A549 (cell line): Measurements from ENCODE around the gene PRRG2. TPM values are rescaled to one million over a fixed set of nuclear protein-coding genes. Genes with fewer than 3 reads are reported as not detected.

ENCODE experiments used
- ATAC-seq, 2 experiments: fragments of 200-7000 bp in 1 of 2; fragments of >200 bp in 1 of 2; cut with Nextera tagmentation in 1 of 2; cut with Tn5 transposase in 1 of 2; 3 replicates each; pipeline versions ENCODE4 v1.8.0 to v1.9.1; 2018 to 2020; ENCODE audit warnings: mild to moderate bottlenecking in 1 of 2, moderate library complexity in 1 of 2
- CTCF ChIA-PET: fragments of 300-600 bp; sonication (Branson Sonifier 250); formaldehyde crosslinking; extraction: SDS; loops from one replicate; lab custom pipeline; 2021; ENCODE audit warnings: antibody characterized with exemption, inconsistent platforms; lab: Yijun Ruan, JAX
- POLR2A ChIA-PET: fragments of 350-600 bp; formaldehyde crosslinking; extraction: SDS; loops from one replicate; lab custom pipeline; 2021; ENCODE audit warnings: antibody characterized with exemption, inconsistent platforms; lab: Yijun Ruan, JAX
- DNase-seq, 2 experiments: peaks; one replicate each; pipeline versions ENCODE4 v3.0.0 to v3.0.0-alpha.2; 2011 to 2016; ENCODE audit warnings: low read depth in 1 of 2, low spot score in 1 of 2
- FAIRE-seq: peaks from 2 replicates; lab custom pipeline; 2011; peaks lifted over from hg19 to GRCh38; lab: Jason Lieb, UNC
- H3K27ac ChIP-seq, 2 experiments: fragments of >200 bp; sonication (Bioruptor Twin); formaldehyde crosslinking; 3 replicates each; pipeline ENCODE4 v1.5.1; 2016 to 2017
- H3K4me1 ChIP-seq: fragments of >200 bp; sonication (Bioruptor Twin); formaldehyde crosslinking; 3 replicates; pipeline ENCODE4 v1.6.1; 2016
- H3K4me2 ChIP-seq: fragments of >200 bp; sonication (Bioruptor Twin); formaldehyde crosslinking; 3 replicates; pipeline ENCODE4 v1.6.1; 2016
- H3K4me3 ChIP-seq: fragments of >200 bp; sonication (Bioruptor Twin); formaldehyde crosslinking; 3 replicates; pipeline ENCODE4 v1.5.1; 2016
- H3K9me3 ChIP-seq: fragments of >200 bp; sonication (Bioruptor Twin); formaldehyde crosslinking; 3 replicates; pipeline ENCODE4 v1.6.1; 2016
- ATOH8 ChIP-seq: fragments of 250-450 bp; sonication (Bioruptor Pico); IDR thresholded peaks from 2 replicates; pipeline ENCODE4 v1.5.0; 2020; ENCODE audit warnings: low read depth, mild to moderate bottlenecking, moderate library complexity
- BHLHE40 ChIP-seq: IDR thresholded peaks from 2 replicates; pipeline ENCODE4 v1.6.1; 2012; ENCODE audit warnings: low read depth, low read length, inconsistent platforms
- CBX8 ChIP-seq: fragments of 200-600 bp; sonication (generic); IDR thresholded peaks from 2 replicates; pipeline ENCODE4 v1.6.1; 2016
- CEBPB ChIP-seq, 2 experiments: fragments of >200 bp in 1 of 2; sonication (Bioruptor Twin) in 1 of 2; formaldehyde crosslinking in 1 of 2; IDR thresholded peaks; 2 replicates each; pipeline ENCODE4 v1.6.1; 2012 to 2016
- CHD2 ChIP-seq: fragments of 150-350 bp; IDR thresholded peaks from 2 replicates; pipeline ENCODE4 v1.6.1; 2014; ENCODE audit warnings: low read length; ENCODE audit not compliant: partially characterized antibody
- CTCF ChIP-seq: fragments of >200 bp; sonication (Bioruptor Twin); formaldehyde crosslinking; IDR thresholded peaks from 3 replicates; pipeline ENCODE4 v1.5.1; 2016
- EP300 ChIP-seq, 2 experiments: fragments of >200 bp; sonication (Bioruptor Twin); formaldehyde crosslinking; IDR thresholded peaks; 2 replicates in 1 of 2; 3 replicates in 1 of 2; pipeline ENCODE4 v1.6.1; 2016 to 2017
- ESRRA ChIP-seq: fragments of 150-350 bp; IDR thresholded peaks from 2 replicates; pipeline ENCODE4 v1.6.1; 2014; ENCODE audit warnings: mild to moderate bottlenecking, low read length, borderline replicate concordance
- FOSL2 ChIP-seq, 2 experiments: fragments of 450-650 bp in 1 of 2; fragments of >200 bp in 1 of 2; sonication (Bioruptor Twin) in 1 of 2; formaldehyde crosslinking; IDR thresholded peaks; 2 replicates each; pipeline versions ENCODE4 v1.5.0 to v1.6.1; 2016 to 2020; ENCODE audit warnings: mild to moderate bottlenecking in 1 of 2, moderate library complexity in 1 of 2
- FOXS1 ChIP-seq: fragments of 250-450 bp; sonication (Bioruptor Pico); IDR thresholded peaks from 2 replicates; pipeline ENCODE4 v1.5.0; 2020; ENCODE audit warnings: mild to moderate bottlenecking, moderate library complexity
- GATA3 ChIP-seq: IDR thresholded peaks from 2 replicates; pipeline ENCODE4 v1.6.1; 2012; ENCODE audit warnings: borderline replicate concordance
- HDAC2 ChIP-seq: fragments of 200-600 bp; sonication (generic); IDR thresholded peaks from 2 replicates; pipeline ENCODE4 v1.6.1; 2016
- HOXA7 ChIP-seq: fragments of 250-450 bp; sonication (Bioruptor Pico); IDR thresholded peaks from 2 replicates; pipeline ENCODE4 v1.5.0; 2020; ENCODE audit warnings: mild to moderate bottlenecking, moderate library complexity
- HOXB5 ChIP-seq: fragments of 250-450 bp; sonication (Bioruptor Pico); IDR thresholded peaks from 2 replicates; pipeline ENCODE4 v1.5.0; 2020; ENCODE audit warnings: mild to moderate bottlenecking, moderate library complexity
- KDM5A ChIP-seq: fragments of 200-600 bp; sonication (generic); IDR thresholded peaks from 2 replicates; pipeline ENCODE4 v1.6.1; 2016; ENCODE audit warnings: antibody characterized with exemption, mild to moderate bottlenecking
- MAX ChIP-seq: IDR thresholded peaks from 2 replicates; pipeline ENCODE4 v1.6.1; 2012
- NPAS2 ChIP-seq: fragments of 250-450 bp; sonication (Bioruptor Pico); IDR thresholded peaks from 2 replicates; pipeline ENCODE4 v1.8.0; 2022; ENCODE audit warnings: mild to moderate bottlenecking, moderate library complexity, borderline replicate concordance
- PBX3 ChIP-seq: IDR thresholded peaks from 2 replicates; pipeline ENCODE4 v1.6.1; 2012
- RAD21 ChIP-seq, 2 experiments: fragments of >200 bp in 1 of 2; sonication (Bioruptor Twin) in 1 of 2; formaldehyde crosslinking in 1 of 2; IDR thresholded peaks in 1 of 2; conservative IDR thresholded peaks in 1 of 2; 2 replicates in 1 of 2; 3 replicates in 1 of 2; pipeline ENCODE4 v1.6.1; 2012 to 2018; ENCODE audit warnings: inconsistent platforms in 1 of 2
- RARB ChIP-seq: fragments of 250-450 bp; sonication (Bioruptor Pico); IDR thresholded peaks from 2 replicates; pipeline ENCODE4 v1.8.0; 2021; ENCODE audit warnings: mild to moderate bottlenecking, moderate library complexity
- RCOR1 ChIP-seq: fragments of 150-350 bp; IDR thresholded peaks from 2 replicates; pipeline ENCODE4 v1.6.1; 2014; ENCODE audit warnings: antibody characterized with exemption, low read length, low read depth
- SREBF2 ChIP-seq: fragments of 450-650 bp; IDR thresholded peaks from 2 replicates; pipeline ENCODE4 v1.6.1; 2014; ENCODE audit warnings: mild to moderate bottlenecking, moderate library complexity
- TFCP2L1 ChIP-seq: fragments of 250-450 bp; sonication (Bioruptor Pico); IDR thresholded peaks from 2 replicates; pipeline ENCODE4 v1.5.0; 2021; ENCODE audit warnings: mild to moderate bottlenecking
- ZFP36 ChIP-seq: fragments of 450-650 bp; IDR thresholded peaks from 2 replicates; pipeline ENCODE4 v1.6.1; 2014; ENCODE audit warnings: borderline replicate concordance; ENCODE audit not compliant: partially characterized antibody
- ZNF302 ChIP-seq: fragments of 250-450 bp; sonication (Bioruptor Pico); IDR thresholded peaks from 2 replicates; pipeline ENCODE4 v1.9.0; 2021; ENCODE audit warnings: inconsistent platforms, mild to moderate bottlenecking, moderate library complexity
- WGBS: methylation state at CpG from one replicate; pipeline ENCODE4 v1.1.6; 2017; ENCODE audit errors: missing lambda C conversion rate; 5-methylcytosine and 5-hydroxymethylcytosine counted together
- polyA plus RNA-seq, 4 experiments: library from polyadenylated mRNA; depleted of rRNA in 3 of 4; stranded (reverse); fragments of >200 nt; fragmentation: RNase III in 1 of 4; extraction: RNeasy Plus Mini Kit Qiagen cat#74134 plus additional on column Dnase treatment in 1 of 4; gene quantifications; 2 replicates in 3 of 4; 3 replicates in 1 of 4; pipeline ENCODE4 v1.2.3, GENCODE V29; 2011 to 2017
- TF ChIP-seq, protein P1 (sequence below): fragments of 450-650 bp; IDR thresholded peaks from 2 replicates; pipeline ENCODE4 v1.6.1; 2014; ENCODE audit warnings: antibody characterized with exemption

Gene PRRG2
- polyA plus RNA-seq, 2 of the 4 experiments (the other 2 are of a cell fraction): 0.53 to 1.0 TPM

DNA sequence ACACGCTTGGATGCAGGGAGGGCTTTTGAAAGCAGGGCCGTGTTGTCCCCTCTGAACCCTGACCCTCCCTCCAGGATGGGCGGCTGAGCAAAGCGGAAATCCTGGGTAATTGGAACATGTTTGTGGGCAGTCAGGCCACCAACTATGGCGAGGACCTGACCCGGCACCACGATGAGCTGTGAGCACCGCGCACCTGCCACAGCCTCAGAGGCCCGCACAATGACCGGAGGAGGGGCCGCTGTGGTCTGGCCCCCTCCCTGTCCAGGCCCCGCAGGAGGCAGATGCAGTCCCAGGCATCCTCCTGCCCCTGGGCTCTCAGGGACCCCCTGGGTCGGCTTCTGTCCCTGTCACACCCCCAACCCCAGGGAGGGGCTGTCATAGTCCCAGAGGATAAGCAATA is 38.1 kb upstream of the PRRG2 start:
- H3K4me2 ChIP-seq: no peak overlapping the region
- ATAC-seq (no peak; a peak in 1 of 6 replicates), FAIRE-seq (no peak), DNase-seq (no peak)
- ChIA-PET CTCF (interaction anchor here (0.7 to 11.8 kb wide), 4 partner anchors 9 to 137 kb away, joined by 3 to 210 read pairs (median 6); no protein-coding TSS in a partner anchor), POLR2A (no interaction called here)
- H3K4me1 ChIP-seq: 0 out of 3 replicates have a peak, but pooled peaks cover 3% of the 10 kb centered on the region
- no peaks in the 10 kb centered on the region for H3K9me3 ChIP-seq
- no peak overlapping the region for H3K4me3 ChIP-seq
- TF ChIP-seq FOXS1 (no peak), CEBPB (IDR thresholded peaks at IDR 0.05) (no peak), KDM5A (no peak), GATA3 (no peak), RCOR1 (no peak)
- WGBS: 85% methylated on average over 14 of the region's 14 CpGs
- H3K27ac ChIP-seq: no peak overlapping the region

DNA sequence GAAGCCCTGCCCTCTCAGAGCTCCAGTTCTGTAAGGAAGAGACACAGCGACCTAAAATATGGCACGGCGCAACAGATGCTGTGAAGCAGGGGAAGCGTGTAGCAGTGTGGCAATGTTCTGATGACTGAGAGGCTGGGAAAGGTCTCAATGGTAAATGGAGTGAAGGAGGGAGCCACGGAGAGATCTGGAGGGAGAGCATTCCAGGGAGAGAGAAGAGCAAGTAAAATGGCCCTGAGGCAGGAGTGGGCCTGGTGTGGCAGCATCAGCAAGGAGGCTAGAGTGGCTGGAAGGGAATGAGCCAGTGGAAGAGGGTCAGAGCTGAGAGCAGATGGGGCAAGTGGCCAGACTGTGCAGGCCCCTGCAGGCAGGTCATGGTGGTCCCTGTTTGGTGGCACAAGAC is 37.0 kb upstream of the PRRG2 start:
- DNase-seq (no peak), FAIRE-seq (no peak)
- POLR2A ChIA-PET: no interaction called here
- WGBS: 82% methylated on average over 5 of the region's 5 CpGs
- CTCF ChIA-PET: interaction anchor here (2.0 to 11.8 kb wide), 3 partner anchors 8 to 71 kb away, joined by 8 to 210 read pairs (median 22); partner anchors contain the start of gene FLT3LG
- TF ChIP-seq EP300 (IDR thresholded peaks at IDR 0.05): no peak
- peak; percentile 89 for TF ChIP-seq ZFP36
- TF ChIP-seq, all 56 proteins: peak for 1
- 0 out of 6 replicates have a peak, but pooled peaks of 1 of the 2 experiments have one; percentile 17 for ATAC-seq
- Histone ChIP-seq H3K27ac (no peak overlapping the region), H3K9me3 (no peaks in the 10 kb centered on the region), H3K4me1 (0 out of 3 replicates have a peak, but pooled peaks cover 3% of the 10 kb centered on the region), H3K4me3 (no peak overlapping the region), H3K4me2 (no peak overlapping the region)

GRCh38 chr19:49546825-49547565 is 34.1 kb upstream of the PRRG2 start:
- DNase-seq (peak; percentile 91 to 94), ATAC-seq (peak; percentile 88 to 89), FAIRE-seq (peak; percentile 100)
- Histone ChIP-seq H3K4me2 (peak overlapping the region; percentile 76), H3K4me1 (0 out of 3 replicates have a peak, but pooled peaks cover 3% of the 10 kb centered on the region), H3K9me3 (no peaks in the 10 kb centered on the region), H3K4me3 (peak overlapping the region; percentile 23; the same call in 1 of the 3 replicates), H3K27ac (peak overlapping the region in 1 of 2 experiments; percentile 29; a peak in 3 of 6 replicates)
- WGBS: 5% methylated on average over 9 of the region's 9 CpGs
- ChIA-PET POLR2A (interaction anchor here (0.7 to 1.5 kb wide), 8 partner anchors 44 to 130 kb away, joined by 3 to 12 read pairs (median 4); partner anchors contain the start of genes ALDH16A1, PRMT1, RPS11 and SCAF1), CTCF (interaction anchor here (0.6 to 19.1 kb wide), 48 partner anchors 11 to 815 kb away, joined by 3 to 426 read pairs (median 5); partner anchors contain the start of genes FLT3LG, GFY, NOSIP and PRMT1)
- TF ChIP-seq TFCP2L1 (CRISPR knock-in tag): no peak
- no peak for TF ChIP-seq HOXB5 (CRISPR knock-in tag)
- TF ChIP-seq, protein P1, sequence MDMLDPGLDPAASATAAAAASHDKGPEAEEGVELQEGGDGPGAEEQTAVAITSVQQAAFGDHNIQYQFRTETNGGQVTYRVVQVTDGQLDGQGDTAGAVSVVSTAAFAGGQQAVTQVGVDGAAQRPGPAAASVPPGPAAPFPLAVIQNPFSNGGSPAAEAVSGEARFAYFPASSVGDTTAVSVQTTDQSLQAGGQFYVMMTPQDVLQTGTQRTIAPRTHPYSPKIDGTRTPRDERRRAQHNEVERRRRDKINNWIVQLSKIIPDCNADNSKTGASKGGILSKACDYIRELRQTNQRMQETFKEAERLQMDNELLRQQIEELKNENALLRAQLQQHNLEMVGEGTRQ: no peak
- TF ChIP-seq PBX3: no peak
- TF ChIP-seq RARB (CRISPR knock-in tag): no peak
- TF ChIP-seq CEBPB (IDR thresholded peaks at IDR 0.05): no peak; a peak in 1 of 4 replicates
- no peak for TF ChIP-seq CHD2
- no peak for TF ChIP-seq HDAC2
- TF ChIP-seq FOSL2 (IDR thresholded peaks at IDR 0.05): no peak
- TF ChIP-seq FOSL2 (CRISPR knock-in tag; IDR thresholded peaks at IDR 0.05): no peak
- no peak for TF ChIP-seq HOXA7 (CRISPR knock-in tag)
- no peak for TF ChIP-seq RCOR1
- peak; percentile 97 for TF ChIP-seq CTCF
- TF ChIP-seq BHLHE40: no peak
- TF ChIP-seq NPAS2 (CRISPR knock-in tag): no peak
- TF ChIP-seq CBX8: no peak
- no peak for TF ChIP-seq ESRRA
- peak; percentile 60 for TF ChIP-seq MAX
- peak; percentile 94 to 98 for TF ChIP-seq RAD21 (conservative IDR thresholded peaks at IDR 0.05 in 1 of 2, IDR thresholded peaks at IDR 0.05 in 1 of 2)
- no peak for TF ChIP-seq ATOH8 (CRISPR knock-in tag)
- no peak for TF ChIP-seq SREBF2
- TF ChIP-seq ZNF302 (CRISPR knock-in tag): no peak
